ENCODE results near the gene KRTAP20-4.

The KRTAP20-4 gene

DNA sequence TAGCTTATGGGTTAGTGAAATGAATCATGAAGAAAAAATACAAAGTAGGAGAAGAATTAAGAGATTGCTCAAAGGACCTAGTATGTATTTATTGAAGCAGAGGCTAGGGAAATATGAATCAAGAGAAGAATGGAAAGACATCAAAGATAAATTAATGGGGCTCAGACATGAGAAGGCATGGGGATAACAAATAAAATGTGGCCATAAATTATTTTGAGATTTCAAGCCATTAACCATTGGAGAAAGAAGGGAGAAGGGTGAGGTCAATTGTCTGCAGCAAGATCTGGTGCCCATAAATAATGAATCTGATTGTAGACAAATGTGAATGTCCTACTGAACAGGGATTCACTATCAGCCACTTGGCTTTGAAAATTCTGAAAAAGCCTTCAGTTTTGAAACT is 32.5 kb downstream of the KRTAP20-4 start:
- no peak for DNase-seq (ENCODE audit: low read depth, low spot score)

DNA sequence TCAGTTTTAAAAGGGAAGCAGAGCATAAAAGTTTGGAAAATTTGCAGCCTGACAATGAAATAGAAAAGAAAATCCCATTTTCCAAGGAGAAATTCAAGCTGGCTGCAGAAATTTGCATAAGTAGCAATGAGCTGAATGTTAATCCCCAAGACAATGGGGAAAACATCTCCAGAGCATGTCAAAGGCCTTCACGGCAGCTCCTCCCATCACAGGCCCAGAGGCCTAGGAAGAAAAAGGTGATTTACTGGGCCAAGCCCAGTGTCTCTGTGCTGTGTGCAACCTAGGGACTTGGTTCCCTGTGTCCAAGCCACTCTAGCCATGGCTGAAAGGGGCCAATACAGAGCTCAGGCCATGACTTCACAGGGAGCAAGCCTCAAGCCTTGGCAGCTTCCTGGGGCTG is 48.3 kb downstream of the KRTAP20-4 start:
- DNase-seq (ENCODE audit: low read depth, low spot score), result no peak

Data from ELF-1 (cell line).